Measurements from ENCODE around the gene NME3.

- TF ChIP-seq, protein P1, sequence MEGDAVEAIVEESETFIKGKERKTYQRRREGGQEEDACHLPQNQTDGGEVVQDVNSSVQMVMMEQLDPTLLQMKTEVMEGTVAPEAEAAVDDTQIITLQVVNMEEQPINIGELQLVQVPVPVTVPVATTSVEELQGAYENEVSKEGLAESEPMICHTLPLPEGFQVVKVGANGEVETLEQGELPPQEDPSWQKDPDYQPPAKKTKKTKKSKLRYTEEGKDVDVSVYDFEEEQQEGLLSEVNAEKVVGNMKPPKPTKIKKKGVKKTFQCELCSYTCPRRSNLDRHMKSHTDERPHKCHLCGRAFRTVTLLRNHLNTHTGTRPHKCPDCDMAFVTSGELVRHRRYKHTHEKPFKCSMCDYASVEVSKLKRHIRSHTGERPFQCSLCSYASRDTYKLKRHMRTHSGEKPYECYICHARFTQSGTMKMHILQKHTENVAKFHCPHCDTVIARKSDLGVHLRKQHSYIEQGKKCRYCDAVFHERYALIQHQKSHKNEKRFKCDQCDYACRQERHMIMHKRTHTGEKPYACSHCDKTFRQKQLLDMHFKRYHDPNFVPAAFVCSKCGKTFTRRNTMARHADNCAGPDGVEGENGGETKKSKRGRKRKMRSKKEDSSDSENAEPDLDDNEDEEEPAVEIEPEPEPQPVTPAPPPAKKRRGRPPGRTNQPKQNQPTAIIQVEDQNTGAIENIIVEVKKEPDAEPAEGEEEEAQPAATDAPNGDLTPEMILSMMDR (conservative IDR thresholded peaks at IDR 0.05) = no peak
- no peak for TF ChIP-seq ZFX (IDR thresholded peaks at IDR 0.05)
These were observed 20.1 kb upstream of the NME3 start for GRCh38 chr16:1791256-1791942.
